ENCODE results near the gene COX7B2.

COX7B2 gene

DNA sequence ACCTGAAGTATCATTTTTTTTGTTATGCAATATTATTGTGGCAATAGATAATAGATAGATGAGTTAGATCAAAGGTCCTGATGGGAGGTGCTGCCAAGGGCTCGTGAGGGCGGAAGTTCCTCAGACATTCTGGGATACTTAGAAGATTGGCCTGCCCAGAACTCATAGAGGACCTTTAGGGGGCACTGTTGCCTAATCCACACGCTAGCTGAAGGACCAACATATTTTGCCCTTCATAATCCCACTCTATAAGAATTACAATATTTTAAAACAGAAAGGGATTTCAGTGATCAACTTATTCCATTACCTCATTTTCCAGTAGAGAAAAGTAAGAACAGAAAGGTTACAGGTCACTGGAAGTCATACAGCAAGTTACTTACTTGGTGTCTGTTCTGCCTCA lies 22.9 kb upstream of the COX7B2 start:
- Histone ChIP-seq H3K36me3 (ENCODE audit: control insufficient read depth, insufficient read depth, low read length) (no peaks in the 10 kb centered on the region), H3K27me3 (ENCODE audit: control insufficient read depth, insufficient read depth, low read length) (no peaks in the 10 kb centered on the region), H3K4me3 (ENCODE audit: low read depth, low read length) (no peak overlapping the region), H2AFZ (no peak overlapping the region), H3K9ac (no peak overlapping the region), H3K9me3 (ENCODE audit: control insufficient read depth, low read length) (no peaks in the 10 kb centered on the region), H3K27ac (no peak overlapping the region), H3K79me2 (no peaks in the 10 kb centered on the region), H3K4me2 (ENCODE audit: low read length) (no peak overlapping the region), H3K4me1 (no peaks in the 10 kb centered on the region)
- TF ChIP-seq, protein P1, sequence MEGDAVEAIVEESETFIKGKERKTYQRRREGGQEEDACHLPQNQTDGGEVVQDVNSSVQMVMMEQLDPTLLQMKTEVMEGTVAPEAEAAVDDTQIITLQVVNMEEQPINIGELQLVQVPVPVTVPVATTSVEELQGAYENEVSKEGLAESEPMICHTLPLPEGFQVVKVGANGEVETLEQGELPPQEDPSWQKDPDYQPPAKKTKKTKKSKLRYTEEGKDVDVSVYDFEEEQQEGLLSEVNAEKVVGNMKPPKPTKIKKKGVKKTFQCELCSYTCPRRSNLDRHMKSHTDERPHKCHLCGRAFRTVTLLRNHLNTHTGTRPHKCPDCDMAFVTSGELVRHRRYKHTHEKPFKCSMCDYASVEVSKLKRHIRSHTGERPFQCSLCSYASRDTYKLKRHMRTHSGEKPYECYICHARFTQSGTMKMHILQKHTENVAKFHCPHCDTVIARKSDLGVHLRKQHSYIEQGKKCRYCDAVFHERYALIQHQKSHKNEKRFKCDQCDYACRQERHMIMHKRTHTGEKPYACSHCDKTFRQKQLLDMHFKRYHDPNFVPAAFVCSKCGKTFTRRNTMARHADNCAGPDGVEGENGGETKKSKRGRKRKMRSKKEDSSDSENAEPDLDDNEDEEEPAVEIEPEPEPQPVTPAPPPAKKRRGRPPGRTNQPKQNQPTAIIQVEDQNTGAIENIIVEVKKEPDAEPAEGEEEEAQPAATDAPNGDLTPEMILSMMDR (IDR thresholded peaks at IDR 0.05), result no peak

DNA sequence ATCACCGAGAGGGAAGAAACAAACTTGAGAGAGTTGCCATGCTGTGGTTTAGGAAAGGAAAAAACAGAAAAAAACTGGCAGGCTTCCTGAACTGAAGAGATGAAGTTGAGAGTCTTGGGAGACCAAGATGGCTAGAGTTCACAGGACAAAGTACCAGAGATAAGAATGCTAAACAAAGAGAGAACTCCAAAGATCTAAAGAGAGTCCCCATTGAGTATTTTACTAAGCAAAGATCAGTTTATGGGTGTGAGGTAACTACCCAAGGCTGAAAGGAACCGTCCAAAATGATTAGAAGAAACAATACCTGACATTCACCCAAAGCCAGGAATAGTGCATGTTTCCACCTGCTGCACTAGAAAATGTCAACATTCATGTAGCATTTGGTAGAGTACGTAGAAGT lies 21.8 kb upstream of the COX7B2 start:
- Histone ChIP-seq H2AFZ (no peak overlapping the region), H3K4me2 (ENCODE audit: low read length) (no peak overlapping the region), H3K36me3 (ENCODE audit: control insufficient read depth, insufficient read depth, low read length) (no peaks in the 10 kb centered on the region), H3K9ac (no peak overlapping the region), H3K79me2 (no peaks in the 10 kb centered on the region), H3K9me3 (ENCODE audit: control insufficient read depth, low read length) (no peaks in the 10 kb centered on the region), H3K27me3 (ENCODE audit: control insufficient read depth, insufficient read depth, low read length) (no peaks in the 10 kb centered on the region), H3K4me3 (ENCODE audit: low read depth, low read length) (no peak overlapping the region), H3K4me1 (no peaks in the 10 kb centered on the region), H3K27ac (no peak overlapping the region)
- TF ChIP-seq, protein P1 (IDR thresholded peaks at IDR 0.05), result no peak

DNA sequence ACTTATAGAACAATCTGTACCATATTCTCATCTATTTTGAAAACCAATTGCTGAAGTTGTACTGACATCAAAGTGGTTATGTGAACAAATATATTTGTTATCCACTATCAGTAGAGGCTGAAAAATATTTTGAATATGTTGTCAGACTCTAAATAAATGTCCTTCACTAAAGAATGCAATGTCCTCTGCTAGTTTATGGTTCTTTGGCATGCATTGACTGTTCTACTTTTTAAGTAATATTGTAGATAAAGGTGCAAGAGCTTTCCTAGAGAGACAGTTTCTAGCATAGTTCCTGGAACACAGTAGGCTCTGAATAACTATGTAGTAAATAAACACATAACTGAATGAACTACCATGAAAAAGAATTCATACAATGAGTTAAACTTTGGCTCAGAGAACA lies 18.2 kb upstream of the COX7B2 start:
- Histone ChIP-seq H3K36me3 (ENCODE audit: control insufficient read depth, insufficient read depth, low read length) (no peaks in the 10 kb centered on the region), H3K9ac (no peak overlapping the region), H3K27ac (no peak overlapping the region), H3K4me3 (ENCODE audit: low read depth, low read length) (no peak overlapping the region), H2AFZ (no peak overlapping the region), H3K9me3 (ENCODE audit: control insufficient read depth, low read length) (no peaks in the 10 kb centered on the region), H3K79me2 (no peaks in the 10 kb centered on the region), H3K4me2 (ENCODE audit: low read length) (no peak overlapping the region), H3K27me3 (ENCODE audit: control insufficient read depth, insufficient read depth, low read length) (no peaks in the 10 kb centered on the region), H3K4me1 (no peaks in the 10 kb centered on the region)
- TF ChIP-seq, protein P1 (IDR thresholded peaks at IDR 0.05), result no peak

DNA sequence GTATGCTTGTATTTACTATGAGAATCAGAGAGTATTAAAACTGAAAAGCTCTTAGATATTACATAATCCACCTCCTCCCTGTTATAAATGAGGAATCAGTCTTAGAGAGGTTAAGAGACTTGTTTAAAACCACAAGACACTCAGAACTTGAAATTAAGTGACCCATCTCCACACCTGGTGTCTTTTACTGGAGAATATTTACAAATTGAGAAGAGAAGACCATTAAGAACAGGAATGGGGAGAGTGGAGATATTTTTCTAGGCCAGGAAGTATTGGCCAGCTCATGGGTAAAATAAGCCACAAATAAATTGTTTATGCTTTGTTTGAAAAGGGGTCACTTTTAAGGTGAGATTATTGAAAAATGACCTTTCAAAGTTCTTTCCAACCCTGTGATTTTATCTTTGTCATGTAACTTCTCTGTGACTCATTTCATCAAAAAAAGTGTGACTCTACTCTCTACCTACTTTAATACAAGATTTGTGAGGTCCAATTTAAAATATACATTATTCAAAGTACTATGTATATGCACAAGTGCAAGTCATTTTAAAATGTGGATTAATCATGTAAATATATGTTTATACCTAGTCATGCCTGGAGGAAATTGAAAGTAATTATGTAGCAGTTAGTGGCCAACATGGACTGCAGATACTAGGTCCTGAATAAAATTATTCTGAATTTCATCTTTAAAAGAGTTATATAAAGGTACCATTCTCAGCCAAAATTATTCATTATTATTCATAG lies 15.9 kb upstream of the COX7B2 start:
- no peaks in the 10 kb centered on the region for H3K79me2 ChIP-seq
- no peaks in the 10 kb centered on the region for H3K27me3 ChIP-seq (ENCODE audit: control insufficient read depth, insufficient read depth, low read length)
- H3K4me2 ChIP-seq (ENCODE audit: low read length), result no peak overlapping the region
- no peak overlapping the region for H3K4me3 ChIP-seq (ENCODE audit: low read depth, low read length)
- TF ChIP-seq, protein P1 (IDR thresholded peaks at IDR 0.05), result no peak
- no peak overlapping the region for H3K27ac ChIP-seq
- no peaks in the 10 kb centered on the region for H3K36me3 ChIP-seq (ENCODE audit: control insufficient read depth, insufficient read depth, low read length)
- no peak overlapping the region for H3K9ac ChIP-seq
- no peak overlapping the region for H2AFZ ChIP-seq
- H3K4me1 ChIP-seq, result no peaks in the 10 kb centered on the region
- no peaks in the 10 kb centered on the region for H3K9me3 ChIP-seq (ENCODE audit: control insufficient read depth, low read length)

DNA sequence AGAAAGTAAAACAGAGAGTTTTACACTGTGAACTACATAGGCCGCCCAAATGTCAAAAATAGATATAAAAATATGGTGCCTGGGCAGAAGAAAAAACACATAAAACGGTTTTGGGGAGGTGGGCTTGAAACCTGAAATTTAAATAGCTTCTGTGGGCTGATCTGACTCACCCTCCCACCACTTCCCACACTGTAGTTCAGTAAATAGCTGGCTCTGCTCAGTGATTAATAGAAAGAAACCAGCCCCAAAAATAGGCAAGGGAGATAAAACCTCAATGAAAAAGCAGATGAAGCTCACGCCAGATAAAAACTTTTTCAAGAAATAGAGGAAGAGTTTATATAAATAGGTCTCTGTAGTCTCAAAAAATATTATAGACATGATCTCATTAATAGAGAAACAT lies 13.2 kb upstream of the COX7B2 start:
- H3K4me3 ChIP-seq (ENCODE audit: low read depth, low read length), result no peak overlapping the region
- no peak overlapping the region for H3K9ac ChIP-seq
- H2AFZ ChIP-seq, result no peak overlapping the region
- no peaks in the 10 kb centered on the region for H3K9me3 ChIP-seq (ENCODE audit: control insufficient read depth, low read length)
- no peaks in the 10 kb centered on the region for H3K27me3 ChIP-seq (ENCODE audit: control insufficient read depth, insufficient read depth, low read length)
- no peaks in the 10 kb centered on the region for H3K79me2 ChIP-seq
- H3K36me3 ChIP-seq (ENCODE audit: control insufficient read depth, insufficient read depth, low read length), result no peaks in the 10 kb centered on the region
- no peak overlapping the region for H3K27ac ChIP-seq
- H3K4me2 ChIP-seq (ENCODE audit: low read length), result no peak overlapping the region
- no peaks in the 10 kb centered on the region for H3K4me1 ChIP-seq
- TF ChIP-seq, protein P1 (IDR thresholded peaks at IDR 0.05), result no peak

Data from parathyroid adenoma (tissue), 2 donors.